Measurements from ENCODE around the gene SOX6.

The SOX6 gene

DNA sequence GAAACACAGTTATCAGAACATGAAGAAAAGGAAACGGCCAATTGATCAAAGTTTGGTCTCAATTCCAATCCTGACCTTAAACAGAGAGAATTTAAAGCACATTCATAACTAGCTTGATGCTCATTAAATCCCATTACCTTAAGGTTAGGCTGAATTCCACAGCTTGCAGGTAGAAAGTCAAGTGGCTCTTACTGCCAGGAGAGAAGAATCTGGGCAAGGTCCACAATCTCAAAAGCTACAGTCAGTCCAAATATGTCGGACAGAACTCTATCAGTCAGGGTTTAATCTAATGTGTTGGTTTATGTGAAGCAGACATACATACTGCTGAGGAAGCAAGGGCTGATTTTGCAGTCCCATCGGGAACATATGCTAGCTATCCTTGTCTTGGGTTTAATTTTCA, 348.8 kb downstream of the SOX6 start:
- DNase-seq (ENCODE audit: low read depth, low spot score), result no peak

DNA sequence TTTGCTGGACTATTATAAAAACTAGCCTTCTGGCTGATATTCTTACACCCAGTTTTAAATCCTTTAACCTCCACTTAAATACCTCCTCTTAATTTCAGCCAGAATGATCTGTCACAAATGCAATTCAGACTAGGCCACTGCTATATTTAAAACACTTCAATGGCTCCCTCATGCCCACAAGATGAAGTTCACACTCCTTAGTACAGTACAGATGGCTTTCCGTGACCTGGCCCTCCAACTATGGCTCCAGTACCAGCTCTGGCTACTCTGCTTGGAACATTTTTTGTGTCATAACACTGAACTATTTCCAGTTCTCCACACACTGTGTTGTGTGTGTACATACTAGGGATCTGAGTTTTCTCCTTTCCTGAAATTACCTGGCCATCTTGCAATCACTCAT, 353.4 kb downstream of the SOX6 start:
- DNase-seq (ENCODE audit: low read depth, low spot score), result no peak

DNA sequence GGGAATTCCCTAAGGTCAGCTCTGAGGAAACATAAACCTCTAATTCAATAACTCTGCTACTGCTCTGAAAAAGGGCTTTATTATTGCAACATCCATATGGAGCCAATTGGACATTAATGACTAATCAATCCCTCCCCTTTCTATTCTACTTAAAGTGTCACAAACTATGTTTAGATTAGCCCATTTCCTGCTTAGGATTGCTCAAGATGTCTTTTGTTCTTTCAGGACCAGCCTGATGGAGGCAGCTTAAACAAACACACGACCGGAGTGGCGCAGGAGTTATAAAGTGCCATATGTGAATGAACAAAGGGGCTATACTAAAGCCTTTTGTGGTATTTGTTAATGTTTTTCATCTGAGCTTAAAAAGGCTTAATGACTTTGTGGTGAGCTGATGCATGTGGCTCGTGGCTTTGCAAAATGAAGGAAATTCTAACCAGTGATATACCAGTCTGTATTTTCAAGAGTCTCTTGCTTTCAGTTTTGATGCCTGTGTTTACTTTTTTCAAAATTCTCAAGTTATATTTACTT, 354.4 kb downstream of the SOX6 start:
- no peak for DNase-seq (ENCODE audit: low read depth, low spot score)

DNA sequence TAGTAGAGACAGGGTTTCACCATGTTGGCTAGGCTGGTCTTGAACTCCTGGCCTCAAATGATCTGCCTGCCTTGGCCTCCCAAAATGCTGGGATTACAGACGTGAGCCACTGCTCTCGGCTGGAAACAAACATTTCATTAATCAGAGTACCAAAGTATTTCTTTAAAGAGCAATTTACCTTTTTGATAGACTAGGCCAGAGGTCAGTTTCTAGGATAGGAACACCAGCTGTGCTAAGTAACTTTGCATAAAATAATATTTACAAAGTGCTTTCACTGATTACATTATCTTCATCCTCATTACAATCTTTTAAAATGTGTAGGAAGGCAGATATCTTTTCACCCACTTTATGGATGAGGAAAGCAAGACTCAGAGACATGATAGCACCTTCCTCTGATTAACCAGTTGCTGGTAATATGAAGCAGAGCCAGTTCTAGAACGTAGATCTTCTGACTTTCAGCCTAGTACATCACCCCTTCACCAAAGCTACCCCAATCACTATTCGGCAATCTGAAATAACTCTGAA, 355.2 kb downstream of the SOX6 start:
- no peak for DNase-seq (ENCODE audit: low read depth, low spot score)

DNA sequence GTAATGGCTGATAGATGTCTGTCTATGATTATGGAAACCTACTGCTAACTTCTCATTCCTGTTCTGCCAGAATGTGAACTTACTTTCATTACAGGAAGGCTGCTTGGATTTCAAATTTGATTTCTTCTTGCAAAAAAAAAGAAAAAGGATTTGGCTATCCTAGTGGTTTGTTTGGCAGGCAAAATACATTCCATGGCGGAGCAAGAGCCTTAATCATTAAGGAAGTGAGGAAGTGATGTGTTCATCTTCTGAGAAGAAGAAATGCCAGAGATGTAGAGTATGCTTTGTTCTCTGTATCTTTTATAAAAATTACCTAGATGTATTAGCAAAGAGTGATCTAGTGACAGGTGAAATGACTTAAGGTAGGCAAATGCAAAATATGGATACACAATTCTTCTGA, 356.3 kb downstream of the SOX6 start:
- no peak for DNase-seq (ENCODE audit: low read depth, low spot score)

DNA sequence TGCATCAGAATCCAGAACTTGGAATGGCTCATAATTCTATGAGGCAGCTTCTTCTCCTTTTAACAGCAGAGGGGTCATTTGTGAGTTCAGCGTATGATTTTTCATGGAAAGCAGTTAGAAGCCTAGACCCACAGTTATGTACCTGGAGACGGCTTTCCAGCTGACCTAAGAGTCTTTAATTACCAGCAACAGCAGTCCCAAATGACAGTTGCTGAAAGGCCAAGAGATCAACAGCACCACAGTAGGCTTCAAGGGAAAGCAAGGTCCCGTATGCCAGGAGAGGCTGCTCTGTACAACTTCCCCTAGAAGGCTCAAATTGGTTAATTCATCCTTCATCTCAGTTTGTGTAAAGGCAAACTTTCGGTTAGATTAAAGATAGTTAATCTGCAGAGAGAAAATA, 363.0 kb downstream of the SOX6 start:
- no peak for DNase-seq (ENCODE audit: low read depth, low spot score)

DNA sequence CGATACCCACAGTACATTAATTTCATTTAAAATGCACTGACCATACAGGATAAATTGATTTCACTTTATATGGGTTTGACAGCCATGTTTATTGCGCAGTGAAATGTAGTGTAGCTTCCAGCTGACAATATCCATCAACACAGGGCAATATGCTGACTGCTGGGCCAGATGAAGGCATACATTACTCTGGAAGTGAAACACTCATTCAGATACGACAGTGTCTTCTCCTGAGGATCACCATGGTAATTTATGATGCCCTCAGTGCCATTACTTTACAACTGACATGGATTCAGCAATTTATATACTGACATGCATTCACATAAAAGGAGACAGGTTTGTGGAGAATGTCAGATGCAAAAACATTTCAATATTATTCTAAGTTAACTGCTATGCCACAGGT, 365.1 kb downstream of the SOX6 start:
- no peak for DNase-seq (ENCODE audit: low read depth, low spot score)

DNA sequence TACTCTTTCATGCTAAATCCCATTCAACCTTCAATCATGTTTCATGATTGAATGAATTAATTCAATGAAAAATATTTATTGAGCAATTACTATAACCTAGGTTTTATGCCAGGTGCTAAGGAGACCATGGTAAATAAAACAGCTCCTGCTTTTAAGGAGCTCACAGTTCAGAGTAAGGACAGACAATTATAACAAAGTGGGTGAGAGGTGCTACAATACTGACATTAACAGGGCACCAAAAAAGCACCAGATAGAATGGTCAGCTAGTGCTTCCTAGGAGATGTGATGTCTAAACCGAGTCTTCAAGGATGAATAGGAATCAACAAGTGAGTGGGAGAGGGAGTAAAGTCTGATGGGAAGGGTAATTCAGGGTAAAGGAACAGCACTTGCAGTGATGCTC, 366.7 kb downstream of the SOX6 start:
- no peak for DNase-seq (ENCODE audit: low read depth, low spot score)

DNA sequence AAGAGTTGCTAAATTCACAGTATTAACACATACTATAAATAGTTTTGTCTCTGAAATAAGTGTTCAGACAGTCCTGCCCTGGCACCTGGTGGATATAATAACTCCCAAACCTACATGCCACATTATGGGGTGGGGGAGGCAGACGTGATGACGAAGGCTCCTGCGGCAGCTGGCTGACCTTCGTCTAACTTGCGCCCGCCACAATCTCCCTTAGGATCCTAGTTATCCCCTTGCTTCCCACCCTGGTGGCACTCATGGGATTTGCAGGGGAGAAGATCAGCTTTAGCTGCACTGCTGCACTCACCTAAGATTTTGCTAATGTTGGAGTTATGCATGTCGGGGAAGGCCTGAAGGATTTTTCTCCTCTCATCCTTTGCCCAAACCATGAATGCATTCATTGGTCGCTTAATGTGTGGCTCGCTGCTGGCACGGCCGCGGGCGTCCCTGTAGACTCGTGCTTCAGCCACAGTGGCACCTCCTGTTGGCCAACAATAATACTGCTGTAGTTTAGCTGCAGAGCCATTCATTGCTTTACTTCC, 367.6 kb downstream of the SOX6 start:
- DNase-seq (ENCODE audit: low read depth, low spot score), result no peak

DNA sequence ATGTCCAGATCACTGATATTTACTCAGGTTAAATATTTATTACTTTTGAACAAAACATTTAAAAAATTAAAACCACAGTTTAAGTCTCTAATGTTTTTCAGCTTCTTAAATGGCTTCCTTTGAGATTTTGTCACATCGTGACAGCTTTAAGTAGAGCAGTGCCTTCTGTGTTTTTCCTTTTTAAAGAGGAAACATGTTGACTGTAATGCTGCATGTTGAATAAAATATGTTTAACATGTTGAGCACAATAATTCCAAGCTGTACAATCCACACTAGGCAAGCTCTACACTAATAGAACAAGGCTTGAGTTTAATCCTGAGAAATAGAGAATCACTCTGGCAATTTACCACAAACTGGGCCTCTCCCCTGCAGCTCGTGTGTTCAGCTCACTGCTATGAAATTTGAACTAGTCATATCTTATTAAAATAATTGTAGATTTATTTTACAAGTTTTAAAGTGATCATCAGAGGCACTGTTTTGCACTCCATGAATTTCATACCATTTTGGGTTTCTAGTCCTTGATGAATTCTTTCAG, 368.3 kb downstream of the SOX6 start:
- DNase-seq (ENCODE audit: low read depth, low spot score), result no peak

DNA sequence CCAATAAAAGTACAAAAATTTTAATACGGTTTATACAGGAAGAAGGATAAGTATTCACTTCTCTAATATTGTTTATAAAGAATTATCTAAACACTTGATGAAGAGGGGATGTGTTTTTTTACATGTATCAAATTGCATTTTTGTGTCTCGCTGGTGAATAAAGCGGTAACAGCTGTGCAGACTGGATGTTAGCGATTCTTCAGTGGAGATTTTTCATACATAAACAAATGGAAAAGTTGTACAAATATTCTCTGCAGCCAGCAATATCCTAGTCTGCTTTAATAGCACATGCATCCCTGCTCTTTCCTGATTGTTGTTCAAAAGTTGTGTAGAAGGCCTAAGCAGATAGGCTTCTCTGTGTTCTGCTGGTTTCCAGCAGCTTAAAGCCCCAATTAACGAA, 369.3 kb downstream of the SOX6 start:
- no peak for DNase-seq (ENCODE audit: low read depth, low spot score)

DNA sequence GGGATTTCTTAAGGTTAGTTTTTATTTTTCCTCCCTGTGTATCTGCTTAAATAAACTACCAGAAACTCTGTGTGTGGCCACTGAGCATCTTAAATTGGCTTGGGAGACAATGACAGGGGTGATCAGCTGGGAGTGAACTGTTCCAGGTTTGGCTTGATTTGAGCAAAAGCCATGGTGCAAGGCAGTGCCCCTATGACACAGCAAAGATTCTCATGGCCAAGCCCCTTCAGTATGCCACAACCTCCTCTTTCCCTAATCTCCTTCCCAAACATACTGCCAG, 370.5 kb downstream of the SOX6 start:
- DNase-seq (ENCODE audit: low read depth, low spot score), result no peak

DNA sequence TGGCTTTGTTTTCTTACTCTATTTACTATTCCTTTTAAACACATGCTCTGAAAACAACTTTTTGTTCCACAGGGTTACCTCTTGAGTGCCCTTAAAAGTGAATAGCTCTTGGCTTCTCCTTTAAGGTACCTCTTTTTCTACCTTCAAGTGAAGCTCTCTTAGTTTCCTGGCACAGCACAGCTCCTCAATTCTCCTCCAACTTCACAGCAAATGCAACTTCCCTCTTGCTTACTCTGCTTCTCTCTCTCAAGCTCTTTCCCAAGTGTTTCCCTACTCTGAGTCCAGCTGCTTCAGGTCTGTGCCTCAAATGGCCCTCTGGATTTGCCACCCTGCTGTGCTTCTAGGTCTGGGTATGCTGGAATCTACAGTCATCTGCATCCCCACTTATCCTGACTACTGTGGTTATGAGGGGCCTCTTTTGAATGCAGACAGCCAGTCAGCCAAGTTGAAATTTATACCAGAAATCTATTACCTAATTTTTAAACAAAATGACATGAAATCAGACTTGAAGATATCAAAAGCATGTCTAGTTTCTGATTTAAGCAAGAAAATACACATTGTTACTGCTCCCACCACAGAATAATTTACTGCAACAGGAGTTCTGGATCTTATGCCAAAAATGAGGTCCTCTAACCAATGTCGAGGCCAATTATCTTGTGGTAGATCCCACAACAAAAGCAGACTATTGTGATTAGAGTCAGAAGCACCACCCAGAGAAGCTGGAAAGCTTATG, 371.1 kb downstream of the SOX6 start:
- no peak for DNase-seq (ENCODE audit: low read depth, low spot score)

DNA sequence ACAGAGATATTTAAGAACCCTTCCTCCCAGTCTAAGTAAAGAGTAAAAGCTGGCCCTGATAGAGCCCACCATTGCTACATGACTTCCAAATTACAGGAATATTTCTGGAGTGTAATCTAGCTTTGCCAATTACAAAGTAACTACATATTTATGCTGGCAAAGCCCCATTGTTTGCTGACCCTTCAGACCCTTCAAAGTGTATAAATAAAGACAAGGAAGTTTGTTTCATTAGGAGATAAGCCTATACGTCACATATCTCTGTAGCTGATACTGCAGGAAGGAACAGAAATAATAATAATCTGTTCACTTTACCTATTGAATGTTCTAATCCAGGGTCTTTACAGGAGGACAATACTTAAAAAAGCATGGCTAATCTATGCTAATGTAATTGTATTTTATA, 375.1 kb downstream of the SOX6 start:
- DNase-seq (ENCODE audit: low read depth, low spot score), result no peak

DNA sequence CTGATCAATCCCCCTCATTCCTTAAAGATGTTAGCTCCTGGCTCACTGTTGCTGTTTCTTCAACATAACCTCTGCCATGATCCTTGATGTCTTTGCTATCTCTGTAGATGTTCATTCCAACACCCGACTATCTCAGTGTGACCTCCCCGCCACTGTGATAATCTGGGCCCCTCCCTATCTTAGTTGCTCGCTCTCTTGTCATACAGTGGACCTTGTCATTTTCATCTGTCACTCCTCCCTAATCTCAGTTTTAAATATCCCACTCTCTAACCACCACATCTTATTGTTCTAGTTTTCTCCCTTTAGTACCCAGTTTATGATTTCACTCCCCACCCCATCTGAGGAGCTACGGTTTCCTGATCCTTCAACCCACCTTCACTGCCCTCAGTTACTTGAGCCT, 379.2 kb downstream of the SOX6 start:
- DNase-seq (ENCODE audit: low read depth, low spot score), result no peak

DNA sequence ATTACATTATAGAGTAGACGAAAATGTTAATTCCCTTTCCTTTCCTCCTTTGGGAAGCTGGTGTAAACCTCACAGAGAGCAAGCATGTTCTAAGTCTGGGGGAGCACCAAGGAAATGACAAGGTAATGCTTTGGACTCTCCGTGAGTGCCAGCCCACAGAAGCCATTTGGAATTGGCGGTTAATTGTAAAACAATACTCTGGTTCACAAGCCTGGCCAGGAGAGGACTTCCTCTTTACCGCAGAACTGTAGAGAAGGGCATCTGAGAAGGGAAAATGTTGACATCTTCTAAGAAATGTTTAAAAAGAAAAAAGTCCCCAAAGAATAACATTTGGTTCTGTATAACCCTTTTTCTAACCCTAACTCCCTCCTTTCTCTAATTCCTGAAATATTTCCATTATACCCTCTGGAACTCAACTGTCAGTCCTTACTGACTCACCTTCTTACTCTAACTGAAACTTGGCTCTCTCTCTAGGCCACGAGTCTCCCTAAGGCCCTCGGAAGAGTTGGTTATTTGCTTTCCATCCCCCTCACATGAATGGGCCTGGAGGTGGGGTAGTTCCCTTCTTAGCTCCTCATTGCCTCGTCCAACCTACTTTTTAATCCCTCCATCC, 379.8 kb downstream of the SOX6 start:
- DNase-seq (ENCODE audit: low read depth, low spot score), result no peak

DNA sequence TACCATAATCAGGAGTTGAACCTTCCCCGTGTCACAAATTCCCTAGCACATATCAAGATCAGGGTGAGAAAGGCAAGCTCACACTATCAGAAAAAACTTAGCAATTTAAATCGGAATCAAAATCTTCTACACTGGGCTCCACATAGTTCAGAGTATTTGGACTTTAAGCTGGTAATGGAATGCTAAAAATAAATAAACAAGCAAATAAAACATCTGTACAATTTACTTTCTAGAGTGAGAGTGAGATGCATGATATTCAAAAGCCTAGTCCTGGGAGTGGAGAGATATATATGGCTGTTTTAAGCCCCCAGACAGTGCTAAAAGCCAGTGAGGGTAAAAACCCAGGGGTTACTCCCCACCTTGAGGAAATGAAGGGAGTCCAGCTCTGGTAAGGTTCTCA, 380.6 kb downstream of the SOX6 start:
- no peak for DNase-seq (ENCODE audit: low read depth, low spot score)

DNA sequence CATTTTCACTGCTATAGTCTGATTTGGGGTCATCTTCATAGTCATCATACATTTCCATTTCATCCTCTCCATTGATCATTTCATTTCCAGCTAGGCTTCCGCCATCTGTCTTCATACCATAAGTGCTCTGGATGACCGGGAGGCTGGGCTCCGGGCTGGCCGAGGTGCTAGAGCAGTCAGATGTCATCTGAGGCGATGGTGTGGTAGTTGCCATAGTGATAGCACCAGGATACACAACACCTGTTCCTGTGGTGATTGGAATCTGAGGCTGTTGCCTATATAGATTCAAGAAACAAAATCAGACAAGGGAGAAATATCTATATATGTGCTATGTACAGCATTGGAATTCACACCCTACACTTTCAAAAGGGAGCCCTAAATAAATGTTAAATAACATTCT, 383.5 kb downstream of the SOX6 start:
- no peak for DNase-seq (ENCODE audit: low read depth, low spot score)

DNA sequence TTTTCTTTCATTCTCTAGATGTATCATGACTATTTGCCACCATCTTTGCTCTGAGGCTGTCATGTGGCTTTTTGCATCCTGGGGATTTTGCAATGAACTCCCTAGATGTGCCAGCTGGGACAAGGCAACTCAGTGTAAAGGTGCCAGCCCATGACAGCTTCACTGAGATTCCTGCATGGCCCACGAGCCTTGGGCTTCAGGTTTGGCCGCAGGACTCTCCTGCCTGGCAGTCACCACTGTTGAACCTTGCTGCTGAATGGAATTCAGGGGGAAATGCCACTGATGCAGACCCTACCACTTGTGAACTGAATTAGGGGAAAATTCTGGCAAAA, 385.2 kb downstream of the SOX6 start:
- no peak for DNase-seq (ENCODE audit: low read depth, low spot score)

DNA sequence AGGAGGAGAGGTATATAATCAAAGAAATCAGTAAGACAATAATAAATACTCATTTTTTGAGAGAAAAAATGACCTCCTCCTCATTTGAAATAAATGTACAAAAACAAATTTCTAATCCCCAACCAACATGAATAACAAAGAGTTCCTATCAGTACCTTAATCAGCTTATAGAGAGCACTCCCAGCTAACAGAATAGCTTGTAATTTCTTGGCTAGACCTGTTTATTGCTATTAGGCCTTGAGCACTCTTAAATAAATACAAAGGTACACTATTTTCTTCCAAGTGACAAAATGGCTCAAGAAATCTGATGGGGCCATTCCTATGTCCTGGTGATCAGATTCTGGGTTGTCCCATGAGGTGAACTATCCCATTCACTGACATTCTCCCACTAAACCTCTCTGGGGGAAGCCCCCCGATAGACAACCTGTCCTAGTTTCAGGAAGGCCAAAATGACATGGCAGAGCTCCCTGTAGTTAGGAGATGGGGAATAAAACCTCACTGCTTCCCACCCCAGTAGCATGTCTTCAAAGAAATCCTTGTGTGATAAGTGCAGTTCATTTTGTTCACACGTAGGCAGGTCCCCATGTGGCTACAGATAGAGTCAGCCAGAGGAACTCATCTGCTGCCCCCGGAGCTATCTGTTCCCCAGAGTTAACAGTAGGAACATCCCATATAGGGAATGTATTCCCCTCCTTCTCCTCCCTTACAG, 385.7 kb downstream of the SOX6 start:
- no peak for DNase-seq (ENCODE audit: low read depth, low spot score)

DNA sequence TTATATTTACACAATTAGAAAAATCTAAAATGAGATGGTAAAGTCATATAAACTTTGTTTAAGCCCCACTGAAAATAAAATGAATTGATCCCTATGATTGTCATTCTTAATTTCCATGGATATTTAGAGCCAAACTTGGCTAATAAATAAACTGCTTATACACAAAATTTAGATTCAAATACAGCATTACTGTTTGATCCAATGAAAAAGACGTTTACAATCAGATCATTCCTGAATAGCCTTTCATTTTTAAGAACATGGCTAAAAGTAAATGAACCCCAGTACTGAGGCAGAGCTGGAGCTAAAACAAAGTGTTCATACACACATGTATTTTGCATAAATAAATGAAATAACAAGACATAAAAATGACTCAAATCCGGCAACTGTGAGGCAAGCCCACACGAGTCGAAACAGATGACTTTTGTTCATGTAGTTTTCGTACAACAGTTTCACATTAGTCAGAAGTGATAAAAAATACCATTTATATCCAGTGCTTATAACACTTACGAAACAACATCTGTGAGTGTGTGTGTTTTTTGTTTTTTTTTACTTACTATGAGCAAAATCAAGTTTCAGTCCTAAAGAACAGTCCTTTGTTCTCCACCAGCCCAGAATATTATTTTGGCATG, 386.5 kb downstream of the SOX6 start:
- DNase-seq (ENCODE audit: low read depth, low spot score), result no peak

DNA sequence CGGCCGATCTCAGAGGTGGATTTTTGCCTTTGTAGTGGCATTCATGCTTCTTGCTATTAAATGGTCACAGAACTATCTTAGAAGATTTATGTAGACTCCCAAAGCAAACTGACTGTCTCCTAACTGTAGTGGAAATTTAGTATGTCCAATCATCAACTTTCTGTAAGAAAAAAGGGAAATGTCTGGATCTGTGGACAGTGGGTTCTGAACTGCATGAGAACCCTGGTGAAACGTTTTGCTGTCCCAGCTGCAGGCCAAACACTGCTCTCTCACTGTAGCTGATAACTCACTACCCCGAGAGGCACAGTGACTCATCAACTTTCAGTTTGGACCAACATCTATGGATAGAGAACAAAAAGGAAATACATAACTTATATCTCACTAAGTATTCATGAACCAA, 387.1 kb downstream of the SOX6 start:
- no peak for DNase-seq (ENCODE audit: low read depth, low spot score)
